Measurements from ENCODE around the gene SIAH1. TPM values are rescaled to one million over a fixed set of nuclear protein-coding genes. Genes with fewer than 3 reads are reported as not detected.

Gene SIAH1
- total and polyA plus RNA-seq, 8 donors = 6.0 to 13.2 (median 9.5) TPM

DNA sequence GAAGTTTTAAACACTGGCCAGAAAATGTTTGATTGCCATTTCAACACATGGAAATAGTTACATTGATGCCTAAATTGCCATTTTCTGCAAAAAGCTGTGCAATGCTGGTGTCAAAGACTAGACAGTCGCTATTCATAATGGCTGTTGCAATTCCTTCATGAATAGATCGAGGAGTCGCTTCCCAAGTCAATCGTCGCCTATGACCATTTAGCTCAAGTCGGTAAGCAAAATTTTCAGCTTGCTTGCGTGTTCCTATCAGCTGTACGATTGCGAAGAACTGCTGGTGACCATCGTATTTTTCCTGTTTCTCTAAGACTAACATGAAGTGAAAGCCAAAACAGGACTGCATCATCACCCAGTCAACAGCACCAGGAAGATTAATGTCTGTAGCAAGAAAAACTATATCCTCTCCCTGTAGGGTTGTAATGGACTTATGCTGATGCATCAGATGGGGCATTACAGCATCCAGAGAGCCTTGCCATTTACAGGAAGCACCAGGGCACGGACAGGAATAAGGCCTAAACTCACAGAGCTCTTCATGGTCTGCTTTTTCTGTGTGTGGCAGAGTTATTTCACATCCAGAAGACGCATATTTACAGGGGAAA, 23.6 kb downstream of the SIAH1 start:
- intact Hi-C loops (cut with DNase I) = no loop called here
- TF ChIP-seq CTCF (IDR thresholded peaks at IDR 0.05) = no peak
- peaks cover 13 to 27% (median 13%) of the 10 kb centered on the region in 3 donors for H3K4me1 ChIP-seq
- H3K27me3 ChIP-seq = no peaks in the 10 kb centered on the region
- no peak overlapping the region for H3K27ac ChIP-seq
- no peaks in the 10 kb centered on the region for H3K9me3 ChIP-seq
- no peak overlapping the region for H3K4me3 ChIP-seq
- H3K36me3 ChIP-seq = no peaks in the 10 kb centered on the region
- DNase-seq = no peak
- no peak for FAIRE-seq
- no peak for ATAC-seq
- 95 to 96% methylated on average over 12 of the region's 12 CpGs for WGBS, 2 donors

- Histone ChIP-seq H3K4me1 (peaks cover 13 to 22% (median 13%) of the 10 kb centered on the region in 3 donors), H3K9me3 (no peaks in the 10 kb centered on the region), H3K4me3 (no peak overlapping the region), H3K27ac (no peak overlapping the region), H3K27me3 (no peaks in the 10 kb centered on the region), H3K36me3 (no peaks in the 10 kb centered on the region)
- WGBS, 2 donors = 94 to 96% methylated on average over 3 of the region's 3 CpGs
- DNase-seq = no peak
- intact Hi-C loops (cut with DNase I) = no loop called here
- no peak for FAIRE-seq
- no peak for ATAC-seq
- no peak for TF ChIP-seq CTCF (IDR thresholded peaks at IDR 0.05)
Measured at GRCh38 chr16:48361012-48361411, 24.2 kb downstream of the SIAH1 start.

GRCh38 chr16:48359983-48360382, 25.2 kb downstream of the SIAH1 start:
- Histone ChIP-seq H3K9me3 (no peaks in the 10 kb centered on the region), H3K27me3 (no peaks in the 10 kb centered on the region), H3K4me1 (peaks cover 8 to 16% (median 13%) of the 10 kb centered on the region in 3 donors), H3K4me3 (no peak overlapping the region), H3K36me3 (no peaks in the 10 kb centered on the region), H3K27ac (no peak overlapping the region)
- no peak for TF ChIP-seq CTCF (IDR thresholded peaks at IDR 0.05)
- 90 to 91% methylated on average over 2 of the region's 2 CpGs for WGBS, 2 donors
- ATAC-seq = no peak
- no peak for FAIRE-seq
- DNase-seq = no peak
- intact Hi-C loops (cut with DNase I) = loop anchor here in 2 of 3 donors (10.0 kb wide), 2 partner anchors 185 to 265 kb away; no protein-coding TSS in a partner anchor

DNA sequence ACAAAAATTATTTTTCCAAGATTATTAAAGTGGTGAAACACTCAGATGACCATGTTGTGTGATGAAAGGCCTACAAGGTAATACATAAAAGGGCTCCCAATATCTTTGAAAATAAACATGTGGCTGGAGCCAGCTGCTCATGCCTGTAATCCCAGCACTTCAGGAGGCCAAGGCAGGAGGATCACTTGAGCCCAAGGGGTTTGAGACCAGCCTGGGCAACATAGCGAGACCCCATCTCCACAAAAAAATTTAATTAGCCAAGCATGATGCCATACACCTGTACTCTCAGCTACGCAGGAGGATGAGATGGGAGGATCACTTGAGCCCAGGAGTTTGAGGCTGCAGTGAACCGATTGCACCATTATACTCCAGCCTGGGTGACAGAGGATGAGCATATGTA, 26.8 kb downstream of the SIAH1 start:
- no peak overlapping the region for H3K27ac ChIP-seq
- DNase-seq (no peak), FAIRE-seq (no peak), ATAC-seq (no peak)
- TF ChIP-seq CTCF (IDR thresholded peaks at IDR 0.05) = no peak
- intact Hi-C loops (cut with DNase I) = loop anchor here in 2 of 3 donors (10.0 kb wide), 2 partner anchors 186 to 266 kb away; no protein-coding TSS in a partner anchor
- H3K9me3 ChIP-seq = no peaks in the 10 kb centered on the region
- WGBS, 2 donors = 93 to 94% methylated on average over 3 of the region's 3 CpGs
- H3K4me1 ChIP-seq = peaks cover 0 to 5% (median 4%) of the 10 kb centered on the region in 3 donors
- H3K4me3 ChIP-seq = no peak overlapping the region
- no peaks in the 10 kb centered on the region for H3K36me3 ChIP-seq
- H3K27me3 ChIP-seq = no peaks in the 10 kb centered on the region

Data from pancreas (tissue), 10 donors.